Activated CD4-positive, CD25-positive, alpha-beta regulatory T cell treated with anti-CD3 and anti-CD28 coated beads, Interleukin-2, amount 50 U/mL, for 72 hours (primary cell): ENCODE measurements around the gene CYP2A6.
A peak's percentile ranks its signal among the peaks of the same experiment; 100 is the strongest.
"Not testable (repeated sequence)": the region's sequence is repeated elsewhere in the genome, so short reads cannot be mapped to it uniquely, and the experiment has no call there.

ENCODE experiments used
- DNase-seq: peaks from one replicate; pipeline ENCODE4 v3.0.0; 2021

The CYP2A6 gene

GRCh38 chr19:40815223-40815622 lies 35.0 kb downstream of the CYP2A6 start:
- DNase-seq = no peak

GRCh38 chr19:40813182-40813581 lies 37.1 kb downstream of the CYP2A6 start:
- DNase-seq = no peak

- DNase-seq = not testable (repeated sequence)
These were observed 37.7 kb downstream of the CYP2A6 start for GRCh38 chr19:40812571-40812970.

GRCh38 chr19:40811478-40812341 lies 38.5 kb downstream of the CYP2A6 start:
- no peak for DNase-seq

- DNase-seq = peak; percentile 69
These were observed 39.4 kb downstream of the CYP2A6 start for GRCh38 chr19:40810649-40811408.

GRCh38 chr19:40810160-40810559 lies 40.1 kb downstream of the CYP2A6 start:
- no peak for DNase-seq

GRCh38 chr19:40809358-40810086 lies 40.7 kb downstream of the CYP2A6 start:
- DNase-seq = no peak

GRCh38 chr19:40808497-40808896 lies 41.8 kb downstream of the CYP2A6 start:
- no peak for DNase-seq

GRCh38 chr19:40808021-40808325 lies 42.3 kb downstream of the CYP2A6 start:
- DNase-seq = no peak

GRCh38 chr19:40807147-40808020 lies 42.9 kb downstream of the CYP2A6 start:
- no peak for DNase-seq

- peak; percentile 75 for DNase-seq
These were observed 43.7 kb downstream of the CYP2A6 start for GRCh38 chr19:40806423-40807146.

GRCh38 chr19:40805258-40805868 lies 44.9 kb downstream of the CYP2A6 start:
- DNase-seq = no peak

- DNase-seq = no peak
These were observed 45.4 kb downstream of the CYP2A6 start for GRCh38 chr19:40804783-40805242.

- no peak for DNase-seq
These were observed 46.1 kb downstream of the CYP2A6 start for GRCh38 chr19:40803857-40804782.

- DNase-seq = no peak
These were observed 46.9 kb downstream of the CYP2A6 start for GRCh38 chr19:40803170-40803856.

GRCh38 chr19:40802300-40803169 lies 47.7 kb downstream of the CYP2A6 start:
- DNase-seq = no peak

GRCh38 chr19:40801426-40802299 lies 48.6 kb downstream of the CYP2A6 start:
- no peak for DNase-seq
